DOHH2 (cell line): ENCODE results near the gene WFIKKN2.

Source experiments
- H3F3A ChIP-seq: fragments of 200-600 bp; sonication (generic), shearing (Covaris generic); 2 replicates; pipeline ENCODE4 v1.6.0; 2016; ENCODE audit warnings: antibody characterized with exemption, mild to moderate bottlenecking; ENCODE audit not compliant: control insufficient read depth, insufficient read depth
- H3K27ac ChIP-seq: fragments of 200-600 bp; sonication (generic); 2 replicates; pipeline ENCODE4 v1.5.1; 2014; ENCODE audit warnings: low read depth, mild to moderate bottlenecking, low read length, moderate library complexity
- H3K27me3 ChIP-seq: fragments of 200-600 bp; sonication (generic); 2 replicates; pipeline ENCODE4 v1.6.1; 2014; ENCODE audit warnings: mild to moderate bottlenecking, low read length, mixed read lengths; ENCODE audit not compliant: control insufficient read depth
- H3K36me3 ChIP-seq: fragments of 200-600 bp; sonication (generic); 2 replicates; pipeline ENCODE4 v1.6.1; 2014; ENCODE audit warnings: mild to moderate bottlenecking, low read length, moderate library complexity, mixed read lengths; ENCODE audit not compliant: control insufficient read depth
- H3K4me1 ChIP-seq: fragments of 200-600 bp; sonication (generic); 2 replicates; pipeline ENCODE4 v1.6.1; 2014; ENCODE audit warnings: mild to moderate bottlenecking, low read length, mixed read lengths; ENCODE audit not compliant: control insufficient read depth
- H3K4me2 ChIP-seq: fragments of 200-600 bp; sonication (generic); 2 replicates; pipeline ENCODE4 v1.6.0; 2014; ENCODE audit warnings: mild to moderate bottlenecking, low read length, moderate library complexity
- H3K4me3 ChIP-seq: fragments of 200-600 bp; sonication (generic); 2 replicates; pipeline ENCODE4 v1.5.1; 2014; ENCODE audit warnings: mild to moderate bottlenecking, low read length, mixed read lengths
- H3K79me2 ChIP-seq: fragments of 200-600 bp; sonication (generic); 2 replicates; pipeline ENCODE4 v1.6.1; 2014; ENCODE audit warnings: mild to moderate bottlenecking, low read length, mixed read lengths; ENCODE audit not compliant: control insufficient read depth
- H3K9me2 ChIP-seq: fragments of 200-600 bp; sonication (generic); replicated peaks from 2 replicates; pipeline ENCODE4 v1.6.1; 2014; ENCODE audit warnings: mild to moderate bottlenecking, low read length, mixed read lengths; ENCODE audit not compliant: control insufficient read depth
- H3K9me3 ChIP-seq: fragments of 200-600 bp; sonication (generic); 2 replicates; pipeline ENCODE4 v1.6.1; 2014; ENCODE audit warnings: antibody characterized with exemption, low read length, mixed read lengths; ENCODE audit not compliant: control insufficient read depth, insufficient read depth
- H4K20me1 ChIP-seq: fragments of 200-600 bp; sonication (generic); 2 replicates; pipeline ENCODE4 v1.6.0; 2014; ENCODE audit warnings: low read depth, mild to moderate bottlenecking, antibody characterized with exemption, low read length, moderate library complexity; ENCODE audit not compliant: control insufficient read depth, insufficient read depth
- CTCF ChIP-seq: fragments of 200-600 bp; sonication (generic); IDR thresholded peaks from one replicate; pipeline ENCODE4 v1.5.1; 2014; ENCODE audit warnings: antibody characterized with exemption, mild to moderate bottlenecking, low read depth, low read length; ENCODE audit not compliant: poor library complexity, severe bottlenecking
- EZH2phosphoT487 ChIP-seq: fragments of 200-600 bp; sonication (generic); IDR thresholded peaks from 2 replicates; pipeline ENCODE4 v1.6.1; 2017; ENCODE audit warnings: borderline replicate concordance, mild to moderate bottlenecking, antibody characterized with exemption, low read length, moderate library complexity, mixed read lengths

Gene WFIKKN2

DNA sequence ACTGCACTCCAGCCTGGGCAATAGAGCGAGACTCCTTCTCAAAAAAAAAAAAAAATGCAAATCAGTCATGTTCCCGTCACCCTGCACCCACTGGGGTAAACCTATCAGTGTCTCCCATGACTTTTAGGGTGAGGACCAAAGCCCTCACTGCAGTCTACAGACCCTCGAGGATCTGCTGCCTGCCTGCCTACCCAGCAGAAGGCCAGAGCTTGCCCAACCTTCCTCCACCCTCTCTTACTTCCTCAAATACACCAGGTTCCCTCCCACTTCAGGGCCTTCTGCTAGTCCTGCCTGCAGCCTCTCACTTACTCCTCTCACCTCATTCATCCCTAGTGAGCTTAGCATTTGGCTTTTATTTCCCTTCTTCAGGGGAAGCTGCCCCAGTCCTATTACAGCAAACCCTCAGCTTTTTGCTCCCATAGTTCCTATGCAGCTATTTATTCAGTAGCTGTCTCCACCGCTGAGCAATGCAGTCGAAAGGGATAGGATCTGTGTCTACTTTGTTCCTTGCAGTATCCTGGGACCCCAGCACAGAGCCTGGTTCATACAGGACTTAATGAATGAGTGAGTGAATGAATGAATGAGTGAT lies 48.6 kb downstream of the WFIKKN2 start:
- H3K27me3 ChIP-seq: no peaks in the 10 kb centered on the region
- H3K4me2 ChIP-seq: peak overlapping the region; percentile 38
- TF ChIP-seq EZH2phosphoT487: no peak
- no peak for TF ChIP-seq CTCF
- H4K20me1 ChIP-seq: no peaks in the 10 kb centered on the region
- H3K9me3 ChIP-seq: peaks cover 6% of the 10 kb centered on the region; the same call in 1 of the 2 replicates
- H3K9me2 ChIP-seq: no peaks in the 10 kb centered on the region
- no peaks in the 10 kb centered on the region; the same call in 1 of the 2 replicates for H3F3A ChIP-seq
- peaks cover 19% of the 10 kb centered on the region for H3K4me1 ChIP-seq
- H3K27ac ChIP-seq: no peak overlapping the region
- H3K4me3 ChIP-seq: no peak overlapping the region; the same call in 1 of the 2 replicates
- H3K36me3 ChIP-seq: no peaks in the 10 kb centered on the region
- H3K79me2 ChIP-seq: no peaks in the 10 kb centered on the region

DNA sequence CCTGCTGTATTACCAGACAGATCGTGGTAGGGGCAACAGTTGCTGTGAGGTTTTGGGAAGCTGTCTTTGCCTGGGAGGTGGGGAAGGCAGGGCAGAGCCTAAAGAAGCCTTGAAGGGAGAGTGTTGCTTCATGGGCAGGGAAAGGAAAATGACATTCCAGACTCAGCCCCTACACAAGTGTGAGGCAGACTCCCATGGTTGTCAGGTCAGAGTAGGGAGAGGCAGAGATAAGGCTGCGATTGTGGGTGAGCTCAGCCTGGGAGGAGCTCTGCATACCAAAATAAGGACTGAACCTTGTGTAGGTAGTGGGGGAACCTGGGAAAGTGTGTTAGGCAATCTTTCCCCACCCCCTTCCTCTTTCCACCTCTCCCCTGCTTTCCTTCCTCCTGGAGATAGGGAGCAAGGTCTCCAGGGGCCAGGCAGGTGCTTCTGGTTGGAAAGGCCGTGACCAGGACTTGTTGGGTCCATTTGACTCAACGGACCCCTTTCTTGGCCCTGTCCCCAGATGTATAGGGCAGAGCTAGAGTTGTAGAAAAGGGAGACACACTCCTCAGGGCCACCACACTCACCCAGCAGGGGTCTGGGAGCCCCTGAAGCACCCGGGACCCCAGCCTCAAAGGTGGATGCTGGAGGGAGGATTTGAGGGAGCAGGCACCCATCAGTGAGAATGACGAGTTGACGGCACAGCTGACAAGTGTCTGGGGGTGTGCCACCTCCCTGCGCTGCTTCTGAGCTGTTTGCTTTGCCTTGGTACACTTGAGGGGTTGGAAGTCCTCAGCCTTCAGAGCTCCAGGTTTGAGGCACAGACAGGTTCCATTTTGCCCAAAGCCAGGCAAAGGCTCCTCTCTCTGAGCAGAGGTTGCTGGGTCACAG lies 49.3 kb downstream of the WFIKKN2 start:
- Histone ChIP-seq H3K4me1 (peaks cover 19% of the 10 kb centered on the region), H3F3A (no peaks in the 10 kb centered on the region; the same call in 1 of the 2 replicates), H3K27ac (no peak overlapping the region), H3K27me3 (peaks cover under 1% of the 10 kb centered on the region; the same call in 1 of the 2 replicates), H4K20me1 (no peaks in the 10 kb centered on the region), H3K4me2 (no peak overlapping the region), H3K4me3 (no peak overlapping the region), H3K9me2 (no peaks in the 10 kb centered on the region), H3K79me2 (no peaks in the 10 kb centered on the region), H3K9me3 (peaks cover 5% of the 10 kb centered on the region; the same call in 1 of the 2 replicates), H3K36me3 (no peaks in the 10 kb centered on the region)
- TF ChIP-seq CTCF: no peak
- no peak for TF ChIP-seq EZH2phosphoT487

- H4K20me1 ChIP-seq: no peaks in the 10 kb centered on the region
- H3K4me2 ChIP-seq: no peak overlapping the region
- TF ChIP-seq EZH2phosphoT487: no peak
- no peak for TF ChIP-seq CTCF
- H3K9me2 ChIP-seq: no peaks in the 10 kb centered on the region
- H3F3A ChIP-seq: no peaks in the 10 kb centered on the region
- H3K79me2 ChIP-seq: no peaks in the 10 kb centered on the region
- H3K9me3 ChIP-seq: no peaks in the 10 kb centered on the region
- peaks cover 14% of the 10 kb centered on the region for H3K4me1 ChIP-seq
- no peaks in the 10 kb centered on the region for H3K36me3 ChIP-seq
- peaks cover 5% of the 10 kb centered on the region for H3K27me3 ChIP-seq
- H3K4me3 ChIP-seq: no peak overlapping the region
- H3K27ac ChIP-seq: no peak overlapping the region
Observed at GRCh38 chr17:50887705-50888245, 52.4 kb downstream of the WFIKKN2 start.
